Esophagus squamous epithelium (tissue), 5 donors: ENCODE data around the gene SPZ1. TPM values are rescaled to one million over a fixed set of nuclear protein-coding genes. Genes with fewer than 3 reads are reported as not detected.

ENCODE experiments used
- DNase-seq: peaks from one replicate; lab custom pipeline; 2025; lab: John Stamatoyannopoulos, UW
- H3K27ac ChIP-seq, 4 donors: fragments of 200-600 bp; sonication (generic); one replicate each; pipeline ENCODE4 v1.5.1; 2016 to 2019; ENCODE audit warnings: mild to moderate bottlenecking in 1 of 4
- H3K27me3 ChIP-seq, 4 donors: fragments of 200-600 bp; sonication (generic); 1 replicate in 3 of 4; 2 replicates in 1 of 4; pipeline versions ENCODE4 v1.5.1 to v1.6.0; 2017 to 2021; ENCODE audit warnings: antibody characterized with exemption in 1 of 4
- H3K36me3 ChIP-seq, 3 donors: fragments of 200-600 bp; sonication (generic); one replicate each; pipeline ENCODE4 v1.5.1; 2016 to 2019
- H3K4me1 ChIP-seq, 3 donors: fragments of 200-600 bp; sonication (generic); one replicate each; pipeline ENCODE4 v1.5.1; 2017 to 2019
- H3K4me3 ChIP-seq, 4 donors: fragments of 200-600 bp; sonication (generic); 1 replicate in 3 of 4; 2 replicates in 1 of 4; pipeline ENCODE4 v1.5.1; 2016 to 2019; ENCODE audit warnings: mild to moderate bottlenecking in 2 of 4, moderate library complexity in 1 of 4
- H3K9me3 ChIP-seq, 3 donors: fragments of 200-600 bp; sonication (generic); one replicate each; pipeline ENCODE4 v1.5.1; 2016 to 2019
- POLR2A ChIP-seq, 4 donors: fragments of 450-650 bp; IDR thresholded peaks; one replicate each; pipeline ENCODE4 v1.6.1; 2017; ENCODE audit warnings: antibody characterized with exemption in 4 of 4, mild to moderate bottlenecking in 4 of 4, moderate library complexity in 3 of 4
- WGBS, 2 donors: methylation state at CpG; one replicate each; pipeline ENCODE4 v1.1.5; 2018; 5-methylcytosine and 5-hydroxymethylcytosine counted together
- intact Hi-C: fragments of 100-400 bp; cut with DNase I; formaldehyde crosslinking; loops from one replicate; pipeline ENCODE4 v1.15.0; 2022
- total RNA-seq, 4 donors: library from RNA; depleted of rRNA; stranded (reverse); fragments of >200 nt; gene quantifications; one replicate each; pipeline ENCODE4 v1.1.0, GENCODE V29; 2016
- TF ChIP-seq, protein P1 (sequence below), 6 experiments: fragments of 450-650 bp in 4 of 6; fragments of 200-600 bp in 2 of 6; sonication (generic) in 2 of 6; IDR thresholded peaks; one replicate each; pipeline ENCODE4 v1.5.1; 2016 to 2019; ENCODE audit warnings: antibody characterized with exemption in 6 of 6, mild to moderate bottlenecking in 4 of 6, moderate library complexity in 4 of 6
- donor health status: DM: yes; HTN: yes; CAD: no.

Gene SPZ1
- total RNA-seq, 4 donors from 2014 or later, result not detected

DNA sequence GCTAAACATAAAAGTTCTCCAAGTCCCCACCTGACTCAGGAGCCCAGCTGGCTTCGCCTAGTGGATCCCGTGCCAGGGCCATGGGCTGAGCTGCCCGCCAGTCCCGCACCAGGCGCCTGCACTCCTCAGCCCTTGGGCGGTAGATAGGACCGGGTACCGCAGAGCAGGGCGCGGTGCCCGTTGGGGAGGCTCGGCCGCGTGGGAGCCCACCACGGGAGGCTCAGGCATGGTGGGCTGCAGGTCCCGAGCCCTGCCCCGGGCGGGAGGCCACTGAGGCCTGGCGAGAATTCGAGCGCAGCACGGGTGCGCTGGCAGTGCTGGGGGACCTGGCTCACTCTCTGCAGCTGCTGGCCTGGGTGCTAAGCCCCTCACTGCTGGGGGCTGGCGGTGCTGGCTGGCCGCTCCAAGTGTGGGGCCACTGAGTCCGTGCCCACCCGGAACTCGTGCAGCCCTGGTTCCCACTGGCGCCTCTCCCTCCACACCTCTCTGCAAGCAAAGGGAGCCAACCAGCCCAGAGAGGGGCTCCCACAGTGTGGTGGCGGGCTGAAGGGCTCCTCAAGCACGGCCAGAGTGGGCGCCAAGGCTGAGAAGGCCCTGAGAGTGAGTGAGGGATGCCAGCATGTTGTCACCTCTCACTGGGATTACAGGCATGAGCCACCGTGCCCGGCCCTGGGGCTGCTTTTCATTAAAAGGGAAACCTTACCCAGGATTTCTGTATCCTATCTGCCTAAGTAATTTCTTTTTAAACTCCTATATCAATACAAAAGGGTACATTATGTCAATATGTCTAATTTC, 9.7 kb upstream of the SPZ1 start:
- WGBS, 2 donors, result 44 to 86% methylated on average over 1 to 2 of the region's 34 CpGs
- intact Hi-C loops, result loop anchor here (5.0 kb wide), 1 partner anchor 218 kb away; no protein-coding TSS in a partner anchor

DNA sequence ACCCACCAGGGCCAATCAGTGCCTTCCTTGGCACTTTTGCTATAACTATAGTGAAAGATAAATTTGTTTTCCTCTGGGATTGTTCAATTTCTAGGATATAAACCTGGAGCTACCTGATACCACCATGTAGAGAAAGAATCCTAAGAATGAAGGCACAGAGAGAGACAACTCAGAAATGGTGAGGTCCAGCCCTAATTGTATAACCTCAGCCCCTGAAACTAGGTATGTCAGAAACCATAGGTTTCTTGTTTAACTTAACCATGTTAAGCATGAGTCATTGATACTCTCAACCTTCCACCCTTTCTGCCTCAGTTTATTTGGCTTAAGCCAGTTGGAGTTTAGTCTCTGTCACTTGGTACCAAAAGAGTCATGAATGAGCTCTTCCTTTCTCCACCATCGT, 4.6 kb upstream of the SPZ1 start:
- DNase-seq, result no peak
- H3K4me3 ChIP-seq, result no peak overlapping the region
- H3K27me3 ChIP-seq, result no peaks in the 10 kb centered on the region
- H3K4me1 ChIP-seq, result no peaks in the 10 kb centered on the region
- no peak overlapping the region for H3K27ac ChIP-seq
- WGBS, 2 donors, result 77 to 94% methylated on average over 1 of the region's 1 CpG
- intact Hi-C loops, result no loop called here
- H3K9me3 ChIP-seq, result no peaks in the 10 kb centered on the region
- H3K36me3 ChIP-seq, result no peaks in the 10 kb centered on the region
- TF ChIP-seq, protein P1, sequence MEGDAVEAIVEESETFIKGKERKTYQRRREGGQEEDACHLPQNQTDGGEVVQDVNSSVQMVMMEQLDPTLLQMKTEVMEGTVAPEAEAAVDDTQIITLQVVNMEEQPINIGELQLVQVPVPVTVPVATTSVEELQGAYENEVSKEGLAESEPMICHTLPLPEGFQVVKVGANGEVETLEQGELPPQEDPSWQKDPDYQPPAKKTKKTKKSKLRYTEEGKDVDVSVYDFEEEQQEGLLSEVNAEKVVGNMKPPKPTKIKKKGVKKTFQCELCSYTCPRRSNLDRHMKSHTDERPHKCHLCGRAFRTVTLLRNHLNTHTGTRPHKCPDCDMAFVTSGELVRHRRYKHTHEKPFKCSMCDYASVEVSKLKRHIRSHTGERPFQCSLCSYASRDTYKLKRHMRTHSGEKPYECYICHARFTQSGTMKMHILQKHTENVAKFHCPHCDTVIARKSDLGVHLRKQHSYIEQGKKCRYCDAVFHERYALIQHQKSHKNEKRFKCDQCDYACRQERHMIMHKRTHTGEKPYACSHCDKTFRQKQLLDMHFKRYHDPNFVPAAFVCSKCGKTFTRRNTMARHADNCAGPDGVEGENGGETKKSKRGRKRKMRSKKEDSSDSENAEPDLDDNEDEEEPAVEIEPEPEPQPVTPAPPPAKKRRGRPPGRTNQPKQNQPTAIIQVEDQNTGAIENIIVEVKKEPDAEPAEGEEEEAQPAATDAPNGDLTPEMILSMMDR (IDR thresholded peaks at IDR 0.05), result no peak
- no peak for TF ChIP-seq POLR2A (IDR thresholded peaks at IDR 0.05)

More for the DNA sequence above, 9.7 kb upstream of the SPZ1 start:
- no peaks in the 10 kb centered on the region for H3K36me3 ChIP-seq
- no peak overlapping the region for H3K27ac ChIP-seq
- H3K4me1 ChIP-seq, result no peaks in the 10 kb centered on the region
- H3K4me3 ChIP-seq, result no peak overlapping the region
- TF ChIP-seq, protein P1 (IDR thresholded peaks at IDR 0.05), result no peak
- no peak for TF ChIP-seq POLR2A (IDR thresholded peaks at IDR 0.05)
- DNase-seq, result no peak
- H3K27me3 ChIP-seq, result no peaks in the 10 kb centered on the region
- no peaks in the 10 kb centered on the region for H3K9me3 ChIP-seq

DNA sequence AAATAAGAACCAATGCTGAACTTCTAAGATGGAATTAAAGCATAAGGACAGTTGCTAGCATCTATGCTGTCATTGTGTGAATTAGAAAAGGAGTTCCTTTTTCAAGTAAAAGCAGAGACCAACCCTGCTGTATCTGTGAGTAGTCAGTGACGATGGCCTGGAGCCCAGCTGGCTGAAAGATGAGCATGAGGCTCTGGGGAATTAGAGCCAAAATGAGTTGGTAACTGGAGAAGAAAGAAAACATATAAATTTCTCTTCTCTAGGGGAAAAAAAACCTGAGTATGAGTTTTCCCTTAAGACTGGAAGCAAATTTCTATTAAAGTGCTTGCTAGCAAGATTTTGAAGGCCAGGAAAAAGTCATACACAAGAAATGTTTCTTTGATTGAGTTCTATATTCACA, 1.6 kb upstream of the SPZ1 start:
- 36 to 50% methylated on average over 1 of the region's 1 CpG for WGBS, 2 donors
- no peaks in the 10 kb centered on the region for H3K27me3 ChIP-seq
- intact Hi-C loops, result no loop called here
- no peaks in the 10 kb centered on the region for H3K9me3 ChIP-seq
- no peaks in the 10 kb centered on the region for H3K36me3 ChIP-seq
- DNase-seq, result no peak
- H3K27ac ChIP-seq, result no peak overlapping the region
- TF ChIP-seq, protein P1 (IDR thresholded peaks at IDR 0.05), result no peak
- TF ChIP-seq POLR2A (IDR thresholded peaks at IDR 0.05), result no peak
- no peak overlapping the region for H3K4me3 ChIP-seq
- no peaks in the 10 kb centered on the region for H3K4me1 ChIP-seq

DNA sequence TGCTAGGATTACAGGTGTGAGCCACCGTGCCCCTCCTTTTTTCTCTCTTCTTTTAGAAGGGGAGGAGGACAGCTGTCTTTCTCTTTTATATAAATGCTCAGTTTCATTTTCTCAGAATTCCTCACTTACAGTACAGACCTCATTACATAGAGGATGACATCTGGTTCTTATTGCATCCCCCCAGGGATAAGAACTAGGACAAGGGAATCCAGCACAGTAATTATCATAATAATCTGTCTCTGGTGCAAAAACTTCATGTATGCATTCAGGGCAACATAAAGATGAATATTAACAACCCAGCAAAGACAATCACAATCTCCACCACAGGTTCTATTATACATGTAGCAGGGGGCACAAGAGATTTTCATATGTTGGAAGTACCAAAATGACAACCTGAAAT, 5.1 kb downstream of the SPZ1 start:
- no peaks in the 10 kb centered on the region for H3K4me1 ChIP-seq
- H3K27ac ChIP-seq, result no peak overlapping the region
- intact Hi-C loops, result no loop called here
- H3K27me3 ChIP-seq, result no peaks in the 10 kb centered on the region
- no peaks in the 10 kb centered on the region for H3K9me3 ChIP-seq
- 80 to 91% methylated on average over 1 of the region's 1 CpG for WGBS, 2 donors
- H3K4me3 ChIP-seq, result no peak overlapping the region
- DNase-seq, result no peak
- TF ChIP-seq, protein P1 (IDR thresholded peaks at IDR 0.05), result no peak
- no peak for TF ChIP-seq POLR2A (IDR thresholded peaks at IDR 0.05)
- no peaks in the 10 kb centered on the region for H3K36me3 ChIP-seq

DNA sequence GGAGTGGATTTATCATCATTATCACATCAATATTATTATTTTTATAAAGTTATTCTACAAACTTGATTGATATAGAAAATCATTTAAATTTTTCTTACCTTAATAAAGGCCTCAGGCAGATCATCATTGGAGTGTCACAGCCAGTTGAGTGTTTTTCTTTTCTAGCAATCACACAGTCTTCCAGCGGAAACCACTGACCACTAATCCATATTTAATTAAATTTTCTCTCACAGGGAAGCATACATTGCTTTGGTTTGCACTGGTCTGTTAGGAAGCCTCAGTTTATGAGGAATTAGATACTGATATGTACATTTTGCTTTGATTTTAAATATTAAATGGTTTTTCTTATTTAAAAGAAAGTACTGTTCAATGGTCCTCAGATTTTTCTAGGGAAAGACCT, 6.7 kb downstream of the SPZ1 start:
- no peaks in the 10 kb centered on the region for H3K27me3 ChIP-seq

More for the DNA sequence above, 6.7 kb downstream of the SPZ1 start:
- H3K9me3 ChIP-seq, result no peaks in the 10 kb centered on the region
- no peak for DNase-seq
- no peaks in the 10 kb centered on the region for H3K36me3 ChIP-seq
- intact Hi-C loops, result no loop called here
- WGBS, 2 donors, result 43 to 94% methylated on average over 1 of the region's 1 CpG
- TF ChIP-seq POLR2A (IDR thresholded peaks at IDR 0.05), result no peak
- TF ChIP-seq, protein P1 (IDR thresholded peaks at IDR 0.05), result no peak
- H3K4me3 ChIP-seq, result no peak overlapping the region
- no peak overlapping the region for H3K27ac ChIP-seq
- H3K4me1 ChIP-seq, result no peaks in the 10 kb centered on the region
